ENCODE results near the gene SPRED1. TPM values are rescaled to one million over a fixed set of nuclear protein-coding genes. Genes with fewer than 3 reads are reported as not detected.

SPRED1 gene
- total RNA-seq, 1 experiment from 2014 or later, result 29.6 TPM

DNA sequence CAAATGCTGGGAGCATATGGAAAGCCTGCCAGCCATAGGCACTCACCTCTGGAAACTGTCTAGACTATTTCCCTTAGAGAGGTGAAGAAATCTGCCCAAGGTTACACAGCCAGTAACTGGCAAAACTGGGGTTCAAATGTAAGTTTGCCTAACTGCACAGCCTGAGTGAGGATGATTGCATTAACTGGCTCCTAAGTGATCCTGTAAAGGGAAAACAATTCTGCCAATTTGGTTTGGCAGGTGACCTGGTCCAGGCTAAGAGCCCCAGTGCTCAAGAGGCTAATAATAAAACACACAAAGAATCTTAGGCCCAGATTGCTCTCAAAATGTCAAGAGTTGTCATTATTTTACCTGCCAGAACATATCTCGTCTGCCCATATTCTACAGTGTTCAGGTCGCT, 43.9 kb upstream of the SPRED1 start:
- no peak for ATAC-seq
- DNase-seq (ENCODE audit: low read depth, low spot score), result no peak
- H3K27me3 ChIP-seq (ENCODE audit: control insufficient read depth, insufficient read depth, low read length), result peaks cover 5% of the 10 kb centered on the region; the same call in 1 of the 2 replicates
- POLR2A ChIA-PET, result no interaction called here
- H3K4me3 ChIP-seq (ENCODE audit: low read depth in 2 of 2, low read length in 2 of 2), result no peak overlapping the region
- no peak overlapping the region for H3K27ac ChIP-seq (ENCODE audit: low read length)
- no TSS peak for BruUV-seq (replicated peaks)
- H3K36me3 ChIP-seq (ENCODE audit: control insufficient read depth, insufficient read depth, low read length), result no peaks in the 10 kb centered on the region
- in situ Hi-C loops (cut with HindIII; ENCODE audit: low pct_unique_long_range_greater_than_20kb, low sequenced_read_pairs) (no loop called here), intact Hi-C loops (cut with micrococcal nuclease; ENCODE audit: unreplicated experiment) (no loop called here)
- CTCF ChIA-PET, result no interaction called here
- H3K4me1 ChIP-seq (ENCODE audit: control insufficient read depth, insufficient read depth, low read length), result no peaks in the 10 kb centered on the region
- H3K9me3 ChIP-seq (ENCODE audit: control insufficient read depth, insufficient read depth, low read depth, low read length), result no peaks in the 10 kb centered on the region
- TF ChIP-seq, protein P1, sequence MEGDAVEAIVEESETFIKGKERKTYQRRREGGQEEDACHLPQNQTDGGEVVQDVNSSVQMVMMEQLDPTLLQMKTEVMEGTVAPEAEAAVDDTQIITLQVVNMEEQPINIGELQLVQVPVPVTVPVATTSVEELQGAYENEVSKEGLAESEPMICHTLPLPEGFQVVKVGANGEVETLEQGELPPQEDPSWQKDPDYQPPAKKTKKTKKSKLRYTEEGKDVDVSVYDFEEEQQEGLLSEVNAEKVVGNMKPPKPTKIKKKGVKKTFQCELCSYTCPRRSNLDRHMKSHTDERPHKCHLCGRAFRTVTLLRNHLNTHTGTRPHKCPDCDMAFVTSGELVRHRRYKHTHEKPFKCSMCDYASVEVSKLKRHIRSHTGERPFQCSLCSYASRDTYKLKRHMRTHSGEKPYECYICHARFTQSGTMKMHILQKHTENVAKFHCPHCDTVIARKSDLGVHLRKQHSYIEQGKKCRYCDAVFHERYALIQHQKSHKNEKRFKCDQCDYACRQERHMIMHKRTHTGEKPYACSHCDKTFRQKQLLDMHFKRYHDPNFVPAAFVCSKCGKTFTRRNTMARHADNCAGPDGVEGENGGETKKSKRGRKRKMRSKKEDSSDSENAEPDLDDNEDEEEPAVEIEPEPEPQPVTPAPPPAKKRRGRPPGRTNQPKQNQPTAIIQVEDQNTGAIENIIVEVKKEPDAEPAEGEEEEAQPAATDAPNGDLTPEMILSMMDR (IDR thresholded peaks at IDR 0.05), result no peak

DNA sequence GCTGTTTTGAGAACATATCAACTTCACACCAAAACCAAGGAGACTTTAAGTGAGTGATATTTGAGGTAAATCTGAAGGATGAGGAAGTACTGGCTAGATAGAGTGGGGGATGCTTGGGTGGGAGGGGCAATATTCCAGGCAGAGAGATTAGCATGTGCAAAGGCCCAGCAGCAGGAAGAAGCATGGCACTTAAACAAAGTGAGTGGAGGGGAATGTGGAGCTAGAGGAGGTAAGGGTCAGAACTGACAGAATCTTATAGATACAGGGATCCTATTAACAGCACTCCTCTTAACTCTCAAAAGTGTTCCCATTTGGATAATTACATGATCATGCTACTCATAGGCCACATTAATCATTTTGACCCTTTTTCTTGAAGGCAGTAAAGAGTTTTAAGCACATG, 41.4 kb upstream of the SPRED1 start:
- in situ Hi-C loops (cut with HindIII; ENCODE audit: low pct_unique_long_range_greater_than_20kb, low sequenced_read_pairs), result no loop called here
- CTCF ChIA-PET, result no interaction called here
- Histone ChIP-seq H3K4me3 (ENCODE audit: low read depth in 2 of 2, low read length in 2 of 2) (no peak overlapping the region), H3K36me3 (ENCODE audit: control insufficient read depth, insufficient read depth, low read length) (no peaks in the 10 kb centered on the region), H3K9me3 (ENCODE audit: control insufficient read depth, insufficient read depth, low read depth, low read length) (no peaks in the 10 kb centered on the region), H3K4me1 (ENCODE audit: control insufficient read depth, insufficient read depth, low read length) (no peaks in the 10 kb centered on the region), H3K27me3 (ENCODE audit: control insufficient read depth, insufficient read depth, low read length) (peaks cover 2% of the 10 kb centered on the region; the same call in 1 of the 2 replicates), H3K27ac (ENCODE audit: low read length) (no peak overlapping the region)
- BruUV-seq (replicated peaks), result no TSS peak
- intact Hi-C loops (cut with micrococcal nuclease; ENCODE audit: unreplicated experiment), result no loop called here
- POLR2A ChIA-PET, result no interaction called here
- ATAC-seq, result no peak
- TF ChIP-seq, protein P2, sequence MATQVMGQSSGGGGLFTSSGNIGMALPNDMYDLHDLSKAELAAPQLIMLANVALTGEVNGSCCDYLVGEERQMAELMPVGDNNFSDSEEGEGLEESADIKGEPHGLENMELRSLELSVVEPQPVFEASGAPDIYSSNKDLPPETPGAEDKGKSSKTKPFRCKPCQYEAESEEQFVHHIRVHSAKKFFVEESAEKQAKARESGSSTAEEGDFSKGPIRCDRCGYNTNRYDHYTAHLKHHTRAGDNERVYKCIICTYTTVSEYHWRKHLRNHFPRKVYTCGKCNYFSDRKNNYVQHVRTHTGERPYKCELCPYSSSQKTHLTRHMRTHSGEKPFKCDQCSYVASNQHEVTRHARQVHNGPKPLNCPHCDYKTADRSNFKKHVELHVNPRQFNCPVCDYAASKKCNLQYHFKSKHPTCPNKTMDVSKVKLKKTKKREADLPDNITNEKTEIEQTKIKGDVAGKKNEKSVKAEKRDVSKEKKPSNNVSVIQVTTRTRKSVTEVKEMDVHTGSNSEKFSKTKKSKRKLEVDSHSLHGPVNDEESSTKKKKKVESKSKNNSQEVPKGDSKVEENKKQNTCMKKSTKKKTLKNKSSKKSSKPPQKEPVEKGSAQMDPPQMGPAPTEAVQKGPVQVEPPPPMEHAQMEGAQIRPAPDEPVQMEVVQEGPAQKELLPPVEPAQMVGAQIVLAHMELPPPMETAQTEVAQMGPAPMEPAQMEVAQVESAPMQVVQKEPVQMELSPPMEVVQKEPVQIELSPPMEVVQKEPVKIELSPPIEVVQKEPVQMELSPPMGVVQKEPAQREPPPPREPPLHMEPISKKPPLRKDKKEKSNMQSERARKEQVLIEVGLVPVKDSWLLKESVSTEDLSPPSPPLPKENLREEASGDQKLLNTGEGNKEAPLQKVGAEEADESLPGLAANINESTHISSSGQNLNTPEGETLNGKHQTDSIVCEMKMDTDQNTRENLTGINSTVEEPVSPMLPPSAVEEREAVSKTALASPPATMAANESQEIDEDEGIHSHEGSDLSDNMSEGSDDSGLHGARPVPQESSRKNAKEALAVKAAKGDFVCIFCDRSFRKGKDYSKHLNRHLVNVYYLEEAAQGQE (IDR thresholded peaks at IDR 0.05; ENCODE audit: insufficient read depth in 1 of 2, low read depth in 2 of 2, low read length in 1 of 2), result no peak
- TF ChIP-seq SIN3A (IDR thresholded peaks at IDR 0.05; ENCODE audit: borderline replicate concordance, insufficient read depth, low read depth, low read length), result no peak
- no peak for TF ChIP-seq POLR2AphosphoS5 (IDR thresholded peaks at IDR 0.05; ENCODE audit: low read depth, low read length)
- TF ChIP-seq, protein P1 (IDR thresholded peaks at IDR 0.05), result no peak
- TF ChIP-seq TCF7L2 (IDR thresholded peaks at IDR 0.05; ENCODE audit: low read depth, low read length), result no peak
- DNase-seq (ENCODE audit: low read depth, low spot score), result no peak

DNA sequence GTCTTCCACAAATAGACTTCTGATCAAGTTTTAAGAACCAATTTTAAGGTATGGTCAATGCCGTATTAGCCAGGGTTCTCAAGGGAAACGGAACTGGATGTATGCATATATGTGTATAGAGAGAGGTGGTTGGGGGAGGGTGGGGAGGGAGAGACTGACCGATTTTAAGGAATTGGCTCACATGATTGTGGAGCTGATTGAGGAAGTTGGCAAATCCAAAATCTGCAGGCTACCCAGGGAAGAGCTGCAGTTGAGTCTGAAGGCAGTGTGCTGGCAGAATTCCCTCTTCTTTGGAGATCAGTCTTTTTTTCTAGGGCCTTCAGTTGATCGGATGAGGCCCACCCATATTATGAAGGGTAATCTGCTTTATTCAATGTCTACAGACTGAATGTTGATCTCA, 40.8 kb upstream of the SPRED1 start:
- intact Hi-C loops (cut with micrococcal nuclease; ENCODE audit: unreplicated experiment) (no loop called here), in situ Hi-C loops (cut with HindIII; ENCODE audit: low pct_unique_long_range_greater_than_20kb, low sequenced_read_pairs) (no loop called here)
- ATAC-seq, result no peak
- Histone ChIP-seq H3K36me3 (ENCODE audit: control insufficient read depth, insufficient read depth, low read length) (no peaks in the 10 kb centered on the region), H3K9me3 (ENCODE audit: control insufficient read depth, insufficient read depth, low read depth, low read length) (no peaks in the 10 kb centered on the region), H3K4me3 (ENCODE audit: low read depth in 2 of 2, low read length in 2 of 2) (no peak overlapping the region), H3K27me3 (ENCODE audit: control insufficient read depth, insufficient read depth, low read length) (peaks cover 2% of the 10 kb centered on the region; the same call in 1 of the 2 replicates), H3K4me1 (ENCODE audit: control insufficient read depth, insufficient read depth, low read length) (no peaks in the 10 kb centered on the region), H3K27ac (ENCODE audit: low read length) (no peak overlapping the region)
- TF ChIP-seq, protein P1 (IDR thresholded peaks at IDR 0.05), result no peak
- no peak for TF ChIP-seq TCF7L2 (IDR thresholded peaks at IDR 0.05; ENCODE audit: low read depth, low read length)
- no peak for TF ChIP-seq POLR2AphosphoS5 (IDR thresholded peaks at IDR 0.05; ENCODE audit: low read depth, low read length)
- TF ChIP-seq, protein P2 (IDR thresholded peaks at IDR 0.05; ENCODE audit: insufficient read depth in 1 of 2, low read depth in 2 of 2, low read length in 1 of 2), result no peak
- no peak for TF ChIP-seq SIN3A (IDR thresholded peaks at IDR 0.05; ENCODE audit: borderline replicate concordance, insufficient read depth, low read depth, low read length)
- no TSS peak for BruUV-seq (replicated peaks)
- ChIA-PET CTCF (no interaction called here), POLR2A (no interaction called here)
- DNase-seq (ENCODE audit: low read depth, low spot score), result no peak

Measured in Panc1 (cell line).